NOMO-1 (cell line): ENCODE results near the gene DSTN.

Experiments used
- DNase-seq, 2 experiments: peaks; one replicate each; lab custom pipeline; 2025; ENCODE audit not compliant: unreplicated experiment in 2 of 2; lab: John Stamatoyannopoulos, UW

Gene DSTN

GRCh38 chr20:17545127-17545526, 24.7 kb upstream of the DSTN start:
- DNase-seq = no peak

GRCh38 chr20:17549131-17549530, 20.7 kb upstream of the DSTN start:
- DNase-seq = no peak

- DNase-seq = no peak
Observed at GRCh38 chr20:17555106-17555505, 14.8 kb upstream of the DSTN start.

GRCh38 chr20:17556837-17557674, 12.8 kb upstream of the DSTN start:
- DNase-seq = no peak

GRCh38 chr20:17557675-17558006, 12.2 kb upstream of the DSTN start:
- DNase-seq = no peak

- DNase-seq = peak in 1 of 2 experiments; percentile 50
Observed at GRCh38 chr20:17558154-17558940, 11.5 kb upstream of the DSTN start.

GRCh38 chr20:17558941-17559304, 11.0 kb upstream of the DSTN start:
- DNase-seq = no peak

- no peak for DNase-seq
Observed at GRCh38 chr20:17559338-17559737, 10.5 kb upstream of the DSTN start.

- DNase-seq = no peak
Observed at GRCh38 chr20:17560344-17561074, 9.4 kb upstream of the DSTN start.

- DNase-seq = no peak
Observed at GRCh38 chr20:17562804-17563305, 7.0 kb upstream of the DSTN start.

GRCh38 chr20:17565169-17565845, 4.6 kb upstream of the DSTN start:
- DNase-seq = no peak

- no peak for DNase-seq
Observed at GRCh38 chr20:17566345-17566744, 3.5 kb upstream of the DSTN start.

- no peak for DNase-seq
Observed at GRCh38 chr20:17568045-17568788, 1.7 kb upstream of the DSTN start.

- no peak for DNase-seq
Observed at GRCh38 chr20:17568972-17569521, 828 bp upstream of the DSTN start.

- DNase-seq = peak; percentile 23 to 26
Observed at GRCh38 chr20:17570347-17571152, 675 bp downstream of the DSTN start.

GRCh38 chr20:17571153-17571527, 1.3 kb downstream of the DSTN start:
- DNase-seq = no peak

GRCh38 chr20:17572034-17572638, 2.3 kb downstream of the DSTN start:
- no peak for DNase-seq

- DNase-seq = no peak
Observed at GRCh38 chr20:17573463-17573862, 3.6 kb downstream of the DSTN start.

GRCh38 chr20:17576215-17576614, 6.3 kb downstream of the DSTN start:
- DNase-seq = no peak
